Hippocampal formation (tissue), 2 donors: ENCODE results near the gene SH3GL3.
A peak's percentile ranks its signal among the peaks of the same experiment; 100 is the strongest.

ENCODE experiments used
- DNase-seq, 2 donors: peaks; one replicate each; lab custom pipeline; 2025; lab: John Stamatoyannopoulos, UW

The SH3GL3 gene

GRCh38 chr15:83504365-83504764 lies 57.2 kb downstream of the SH3GL3 start:
- no peak for DNase-seq

DNA sequence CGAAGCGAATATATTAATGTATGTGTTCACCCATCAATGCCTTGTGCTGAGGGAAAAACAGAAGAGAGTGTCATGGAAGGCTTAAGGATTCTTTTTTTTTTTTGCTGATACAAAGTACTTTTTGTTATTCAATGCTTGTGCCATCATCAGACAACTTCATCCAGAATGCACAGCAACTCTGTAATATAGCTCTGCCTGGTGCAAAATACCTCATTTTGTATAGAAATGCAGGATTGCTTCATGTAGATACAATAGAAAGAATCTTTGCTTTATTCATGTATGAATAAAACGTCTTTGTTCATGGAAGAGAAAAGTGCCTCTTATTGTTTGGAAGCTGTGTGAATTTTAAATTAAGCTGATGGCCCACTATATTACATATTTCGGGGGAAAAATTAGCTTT lies 62.9 kb downstream of the SH3GL3 start:
- peak in 1 of 2 donors; percentile 68 for DNase-seq

GRCh38 chr15:83512459-83512858 lies 65.3 kb downstream of the SH3GL3 start:
- DNase-seq, result no peak

DNA sequence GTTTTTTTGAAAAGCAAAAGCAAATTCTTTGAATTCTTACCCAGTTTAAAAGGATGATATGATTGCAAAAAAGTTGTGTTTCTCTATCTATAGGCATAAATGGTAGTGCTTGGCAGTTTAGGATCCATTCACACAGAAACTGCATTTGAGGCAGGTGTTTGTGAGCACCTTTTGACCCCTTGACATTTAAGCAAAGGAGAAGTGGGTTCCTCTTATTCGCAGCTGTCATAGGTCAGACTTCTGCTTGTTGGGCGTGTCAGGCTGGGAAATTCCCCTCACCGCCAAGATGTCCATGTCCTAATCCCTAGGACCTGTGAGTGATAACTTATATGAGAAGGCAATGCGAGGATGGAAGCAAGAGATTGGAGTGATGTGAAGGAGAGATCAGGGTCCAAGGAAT lies 67.4 kb downstream of the SH3GL3 start:
- DNase-seq, result no peak

- no peak for DNase-seq
These were observed 68.0 kb downstream of the SH3GL3 start for GRCh38 chr15:83515164-83515563.

GRCh38 chr15:83516935-83517334 lies 69.8 kb downstream of the SH3GL3 start:
- no peak for DNase-seq

- no peak for DNase-seq
These were observed 79.2 kb downstream of the SH3GL3 start for GRCh38 chr15:83526319-83526718.

DNA sequence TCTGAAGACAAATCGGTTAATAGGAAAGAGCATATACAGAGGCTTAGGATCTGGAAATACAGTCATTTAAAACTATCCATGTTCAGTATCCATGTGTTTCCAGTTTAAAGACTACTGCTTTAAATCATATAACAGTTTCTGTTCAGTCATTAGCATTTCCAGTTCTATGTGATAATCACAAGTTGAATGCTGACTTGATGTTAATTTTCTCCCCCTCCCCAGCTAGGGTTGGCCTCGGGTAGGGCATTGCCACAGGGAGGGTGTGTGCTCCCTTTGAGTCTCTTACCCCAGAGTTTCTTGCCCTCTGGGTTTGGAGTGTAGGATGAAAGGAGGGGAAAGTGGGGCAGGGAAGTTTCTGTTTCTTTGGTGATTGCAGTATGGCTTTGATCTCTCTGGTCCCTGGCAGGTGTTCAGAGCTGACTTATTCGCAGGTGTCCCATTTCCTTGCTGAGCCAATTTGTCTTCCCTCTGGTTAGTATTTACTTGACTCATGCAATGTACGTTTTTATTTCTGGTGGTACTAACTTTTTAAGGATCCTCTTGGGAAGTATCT lies 86.3 kb downstream of the SH3GL3 start:
- no peak for DNase-seq

DNA sequence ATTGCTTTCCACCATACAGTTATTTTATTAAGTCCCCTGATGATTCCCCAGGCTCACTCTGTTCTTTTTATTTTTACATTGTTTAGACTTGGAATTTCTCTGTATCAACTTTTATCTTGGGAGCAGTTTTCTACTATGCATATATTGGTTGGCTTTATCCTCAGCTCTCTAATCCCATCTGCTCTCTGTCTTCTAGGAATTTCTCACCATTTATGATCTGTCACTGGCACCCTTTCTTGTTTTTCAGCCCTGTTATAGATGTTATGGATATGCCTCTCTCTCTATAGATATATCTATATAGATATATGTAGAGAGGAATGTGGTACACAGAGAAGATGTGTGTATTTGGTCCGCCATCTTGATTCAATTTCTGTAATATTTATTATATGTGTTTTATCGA lies 90.5 kb downstream of the SH3GL3 start:
- DNase-seq, result no peak

DNA sequence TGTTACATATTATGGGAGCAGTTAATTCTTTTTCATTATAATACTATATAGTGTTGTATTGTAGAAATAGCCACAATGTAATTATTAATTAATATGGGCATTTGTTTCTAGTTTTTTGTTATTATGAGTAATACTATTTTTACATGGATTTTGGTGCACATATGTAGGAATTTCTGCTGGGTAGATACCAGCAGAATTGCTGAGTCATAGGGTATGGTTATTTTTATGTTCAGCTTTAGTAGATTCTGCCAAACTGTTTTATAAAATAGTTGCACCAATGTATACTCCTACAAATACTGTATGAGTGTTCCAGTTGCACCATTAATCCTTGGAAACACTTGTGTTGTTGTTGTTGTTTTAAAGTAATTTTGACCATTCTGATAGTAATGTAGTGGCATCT lies 91.5 kb downstream of the SH3GL3 start:
- DNase-seq, result no peak

DNA sequence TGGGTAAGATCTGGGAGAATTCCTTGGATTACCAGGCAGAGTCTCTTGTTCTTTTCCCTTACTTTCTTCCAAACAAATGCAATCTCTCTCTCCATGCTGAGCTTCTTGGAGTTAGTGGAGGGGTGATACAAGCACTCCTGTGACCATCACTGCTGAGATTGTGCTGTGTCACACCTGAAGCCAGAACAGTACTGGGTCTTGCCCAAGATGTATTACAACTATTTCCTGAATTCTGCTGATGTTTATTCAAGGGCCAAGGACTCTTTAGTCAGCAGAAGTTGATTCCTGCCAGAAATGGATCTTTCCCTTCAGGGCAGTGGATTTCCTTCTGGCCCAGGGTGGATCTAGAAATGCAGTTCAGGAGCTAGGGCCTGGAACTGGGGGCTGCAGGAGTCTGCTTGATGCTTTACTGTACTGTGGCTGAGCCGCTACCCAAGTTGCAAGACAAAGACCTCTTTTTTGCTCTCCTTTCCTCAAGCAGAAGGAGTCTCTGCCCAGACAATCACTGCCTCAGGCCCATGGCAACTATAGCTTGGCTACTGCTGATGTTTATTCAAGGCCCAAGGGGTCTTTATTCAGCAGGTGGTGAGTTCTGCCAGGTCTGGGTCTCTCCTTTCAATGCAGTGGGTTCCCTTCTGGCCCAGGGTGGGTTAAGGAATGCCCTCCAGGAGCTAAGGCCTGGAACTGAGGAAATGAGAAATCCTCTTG lies 98.8 kb downstream of the SH3GL3 start:
- DNase-seq, result no peak

DNA sequence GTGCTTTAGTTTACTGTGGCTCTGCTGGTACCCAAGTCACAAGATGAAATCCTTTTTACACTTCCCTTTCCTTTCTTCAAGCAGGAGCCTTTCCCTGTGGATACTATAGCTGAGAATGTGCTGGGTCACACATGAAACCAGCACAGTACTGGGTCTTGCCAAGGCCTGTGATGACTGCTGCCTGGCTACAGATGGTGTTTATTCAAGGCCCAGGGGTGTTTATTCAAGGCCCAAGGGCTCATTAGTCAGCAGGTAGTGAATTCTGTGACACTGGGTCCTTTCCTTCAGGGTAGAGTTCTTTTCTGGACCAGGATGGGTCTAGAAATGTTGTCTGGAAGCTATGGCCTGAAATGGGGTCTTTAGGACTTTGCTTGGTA lies 99.4 kb downstream of the SH3GL3 start:
- DNase-seq, result no peak

- DNase-seq, result no peak
These were observed 100.0 kb downstream of the SH3GL3 start for GRCh38 chr15:83547168-83547567.

- DNase-seq, result no peak
These were observed 102.5 kb downstream of the SH3GL3 start for GRCh38 chr15:83549623-83550022.

GRCh38 chr15:83554558-83554957 lies 107.4 kb downstream of the SH3GL3 start:
- DNase-seq, result no peak

GRCh38 chr15:83555383-83555782 lies 108.2 kb downstream of the SH3GL3 start:
- DNase-seq, result no peak

GRCh38 chr15:83556068-83556467 lies 108.9 kb downstream of the SH3GL3 start:
- no peak for DNase-seq

DNA sequence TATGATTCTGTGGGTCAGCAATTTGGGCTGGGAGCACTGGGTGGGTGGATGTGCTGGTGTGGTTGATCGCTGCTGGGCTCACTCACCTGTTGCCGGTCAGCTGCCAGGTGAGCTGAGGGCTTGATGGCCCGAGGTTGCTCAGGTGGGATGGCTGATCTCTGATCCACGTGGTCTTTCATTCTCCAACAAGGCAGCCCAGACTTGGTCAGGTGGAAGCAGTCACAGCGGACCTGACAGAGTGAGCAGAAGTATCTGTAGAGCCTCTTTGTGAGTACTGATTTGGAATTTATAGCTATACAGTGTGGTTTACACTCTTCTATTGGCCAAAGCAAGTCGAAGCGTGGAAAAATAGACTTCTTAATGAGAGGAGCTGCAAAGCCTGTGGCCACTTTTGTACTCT lies 109.6 kb downstream of the SH3GL3 start:
- DNase-seq, result no peak

DNA sequence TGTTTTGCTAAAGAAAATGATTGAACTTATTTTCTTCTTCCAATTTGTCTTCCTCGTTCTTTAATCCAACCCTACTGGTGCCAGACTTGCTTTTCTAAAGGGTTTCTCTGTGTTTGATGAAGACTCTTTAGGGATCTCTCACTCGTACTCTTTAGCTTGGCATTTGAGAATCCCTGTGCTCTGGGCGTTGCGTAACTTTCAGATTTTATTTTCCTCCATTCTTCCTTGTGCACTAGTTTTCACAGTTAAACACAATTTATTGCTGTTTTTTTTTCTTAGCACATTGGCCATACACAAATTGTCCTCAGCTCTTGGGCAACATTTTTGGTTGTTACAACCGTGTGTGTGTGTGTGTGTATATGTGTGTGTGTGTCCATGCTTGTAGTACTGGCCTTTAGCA lies 111.0 kb downstream of the SH3GL3 start:
- no peak for DNase-seq

DNA sequence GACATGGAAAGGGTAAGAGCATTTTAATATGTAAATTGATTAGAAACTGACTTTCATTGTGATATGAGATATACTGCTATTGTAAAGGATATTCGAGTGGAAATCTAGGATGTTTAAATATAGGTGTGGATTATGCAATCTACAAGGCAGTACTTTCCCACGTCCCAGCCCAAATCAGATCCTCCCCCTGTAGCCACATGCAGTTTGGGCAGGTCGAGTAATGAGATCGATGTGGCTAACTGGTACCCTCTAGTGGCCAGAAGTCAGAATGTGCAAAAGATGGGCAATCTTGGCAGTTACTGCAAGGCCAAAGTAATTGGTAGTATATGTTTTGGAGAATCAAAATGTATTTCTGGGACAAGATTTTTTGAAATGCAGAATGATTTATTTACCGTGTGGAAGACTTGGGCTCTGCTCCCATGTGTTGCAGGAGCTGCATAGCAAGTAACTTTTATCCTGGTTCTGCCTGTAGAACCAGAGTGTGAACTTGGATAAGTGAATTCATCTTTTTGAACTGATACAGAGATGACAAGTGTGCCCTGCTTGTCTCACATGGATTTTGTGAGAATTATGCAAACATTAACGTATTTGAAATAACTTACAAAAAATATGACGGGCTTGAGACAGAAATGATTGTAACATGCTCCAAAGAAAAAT lies 112.3 kb downstream of the SH3GL3 start:
- peak; percentile 70 to 82 for DNase-seq

DNA sequence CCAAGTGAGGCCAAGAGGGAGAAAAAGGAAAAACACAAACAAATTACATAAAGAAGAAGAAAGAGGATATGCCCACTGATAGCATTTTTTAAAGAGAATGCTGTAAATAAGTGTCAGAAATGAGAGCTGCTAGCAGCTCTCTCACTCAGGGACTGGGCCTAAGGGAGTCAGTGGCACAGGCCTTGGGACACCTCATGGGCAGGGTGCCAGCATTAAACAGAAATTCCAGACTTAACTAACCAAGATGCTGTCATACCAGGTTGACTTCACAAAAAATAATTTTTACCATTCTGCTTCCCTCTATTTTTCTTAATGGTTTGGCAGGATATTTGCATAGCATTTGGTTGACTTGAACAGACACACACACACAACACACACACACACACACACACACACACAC lies 114.5 kb downstream of the SH3GL3 start:
- no peak for DNase-seq

- DNase-seq, result no peak
These were observed 118.0 kb downstream of the SH3GL3 start for GRCh38 chr15:83565138-83565537.

GRCh38 chr15:83565553-83566159 lies 118.5 kb downstream of the SH3GL3 start:
- DNase-seq, result peak in 1 of 2 donors; percentile 57
